GM12878 (cell line): ENCODE results near the gene HSPBP1. TPM values are rescaled to one million over a fixed set of nuclear protein-coding genes. Genes with fewer than 3 reads are reported as not detected.

Source experiments
- BCL11A ChIP-seq: IDR thresholded peaks from 2 replicates; pipeline ENCODE4 v1.6.1; 2011; ENCODE audit warnings: low read depth, low read length
- CHD2 ChIP-seq: IDR thresholded peaks from 2 replicates; pipeline ENCODE4 v1.6.1; 2011; ENCODE audit warnings: low read depth, low read length, improper control_type of control experiment, borderline replicate concordance
- CHD4 ChIP-seq: fragments of 200-600 bp; sonication (generic); IDR thresholded peaks from 2 replicates; pipeline ENCODE4 v1.6.1; 2016; ENCODE audit warnings: mild to moderate bottlenecking
- CREB1 ChIP-seq: IDR thresholded peaks from 2 replicates; pipeline ENCODE4 v1.6.1; 2012; ENCODE audit warnings: low read depth, mild to moderate bottlenecking, inconsistent platforms
- ESRRA ChIP-seq: IDR thresholded peaks from 2 replicates; pipeline ENCODE4 v1.6.1; 2012; ENCODE audit warnings: mild to moderate bottlenecking, low read length, improper control_type of control experiment
- EZH2 ChIP-seq: IDR thresholded peaks from 2 replicates; pipeline ENCODE4 v1.6.1; 2012; ENCODE audit warnings: low read depth, mild to moderate bottlenecking, control low read depth, inconsistent platforms, low read length, borderline replicate concordance; ENCODE audit not compliant: control insufficient read depth
- HDAC6 ChIP-seq: fragments of 200-600 bp; sonication (generic); IDR thresholded peaks from one replicate; pipeline ENCODE4 v1.8.0; 2017; ENCODE audit warnings: antibody characterized with exemption; ENCODE audit not compliant: unreplicated experiment
- JUNB ChIP-seq: IDR thresholded peaks from 2 replicates; pipeline ENCODE4 v1.6.1; 2016; ENCODE audit warnings: antibody characterized with exemption, mild to moderate bottlenecking
- KAT2A ChIP-seq: conservative IDR thresholded peaks from 2 replicates; pipeline ENCODE4 v1.6.1; 2011; ENCODE audit warnings: low read depth, low read length; ENCODE audit not compliant: control insufficient read depth
- MTA2 ChIP-seq: fragments of 450-650 bp; IDR thresholded peaks from 2 replicates; pipeline ENCODE4 v1.6.1; 2016; ENCODE audit warnings: low read depth, mild to moderate bottlenecking, moderate library complexity
- MTA3 ChIP-seq: IDR thresholded peaks from 2 replicates; pipeline ENCODE4 v1.6.1; 2012; ENCODE audit warnings: low read length, inconsistent platforms, borderline replicate concordance
- PAX8 ChIP-seq: fragments of 450-650 bp; IDR thresholded peaks from 2 replicates; pipeline ENCODE4 v1.6.1; 2017; ENCODE audit warnings: mild to moderate bottlenecking, moderate library complexity
- RAD51 ChIP-seq: fragments of 450-650 bp; IDR thresholded peaks from 2 replicates; pipeline ENCODE4 v1.6.1; 2016; ENCODE audit warnings: moderate library complexity, mild to moderate bottlenecking, inconsistent platforms
- RB1 ChIP-seq: fragments of 450-650 bp; formaldehyde crosslinking; IDR thresholded peaks from 2 replicates; pipeline ENCODE4 v1.6.1; 2017; ENCODE audit warnings: mild to moderate bottlenecking, borderline replicate concordance
- SUZ12 ChIP-seq: fragments of 200-600 bp; sonication (generic); IDR thresholded peaks from one replicate; pipeline ENCODE4 v1.6.1; 2018; ENCODE audit warnings: antibody characterized with exemption, mild to moderate bottlenecking; ENCODE audit not compliant: unreplicated experiment
- TAF1 ChIP-seq: IDR thresholded peaks from 2 replicates; pipeline ENCODE4 v1.6.1; 2011; ENCODE audit warnings: mild to moderate bottlenecking, low read depth, low read length, borderline replicate concordance
- ZNF622 ChIP-seq: fragments of 450-650 bp; IDR thresholded peaks from 2 replicates; pipeline ENCODE4 v1.6.1; 2017; ENCODE audit warnings: mild to moderate bottlenecking, inconsistent platforms
- polyA plus RNA-seq, 11 experiments: library from polyadenylated mRNA; depleted of rRNA in 4 of 11; unstranded in 6 of 11; stranded (reverse) in 5 of 11; fragments of >200 nt; fragmentation: Nextera tagmentation in 4 of 11; fragmentation: Illumina TruSeq in 1 of 11; extraction: Ambion mirVana in 4 of 11; extraction: Trizol in 1 of 11; gene quantifications; 1 replicate in 1 of 11; 2 replicates in 10 of 11; pipeline versions ENCODE4 v1.2.1 to v1.2.3, GENCODE V29; 2011 to 2016; ENCODE audit warnings: inconsistent platforms in 2 of 11, missing spikeins in 2 of 11, low read depth in 1 of 11
- total RNA-seq, 4 experiments: library from RNA; depleted of rRNA in 3 of 4; stranded (reverse); fragments of >200 nt in 3 of 4; fragmentation: Illumina TruSeq in 1 of 4; extraction: Trizol in 1 of 4; gene quantifications; 2 replicates each; pipeline versions ENCODE4 v1.2.1 to v1.2.3, GENCODE V29; 2013 to 2021
- TF ChIP-seq, protein P1 (sequence below): fragments of 450-650 bp; IDR thresholded peaks from 2 replicates; pipeline ENCODE4 v1.6.1; 2018; ENCODE audit warnings: borderline replicate concordance, mild to moderate bottlenecking; ENCODE audit not compliant: partially characterized antibody
- TF ChIP-seq, protein P2 (sequence below): fragments of 450-650 bp; IDR thresholded peaks from 2 replicates; pipeline ENCODE4 v1.6.1; 2017; ENCODE audit warnings: low read depth, mild to moderate bottlenecking, moderate library complexity
- TF ChIP-seq, protein P3 (sequence below): IDR thresholded peaks from 2 replicates; pipeline ENCODE4 v1.6.1; 2011; ENCODE audit warnings: borderline replicate concordance, low read depth, mild to moderate bottlenecking, moderate library complexity, mixed read lengths, low read length; ENCODE audit not compliant: insufficient read depth; ENCODE audit errors: extremely low read length
- TF ChIP-seq, protein P4 (sequence below): fragments of 450-650 bp; conservative IDR thresholded peaks from 2 replicates; pipeline ENCODE4 v1.6.1; 2017; ENCODE audit warnings: mild to moderate bottlenecking, moderate library complexity
- TF ChIP-seq, protein P5 (sequence below): IDR thresholded peaks from 2 replicates; pipeline ENCODE4 v1.6.1; 2012; ENCODE audit warnings: low read depth, low read length, improper control_type of control experiment

The HSPBP1 gene
- total and polyA plus RNA-seq, 10 of the 15 experiments (the other 5 are each of a cell fraction or from before 2014, with no cell fraction given): 0.18 to 83.3 (median 23.0) TPM

DNA sequence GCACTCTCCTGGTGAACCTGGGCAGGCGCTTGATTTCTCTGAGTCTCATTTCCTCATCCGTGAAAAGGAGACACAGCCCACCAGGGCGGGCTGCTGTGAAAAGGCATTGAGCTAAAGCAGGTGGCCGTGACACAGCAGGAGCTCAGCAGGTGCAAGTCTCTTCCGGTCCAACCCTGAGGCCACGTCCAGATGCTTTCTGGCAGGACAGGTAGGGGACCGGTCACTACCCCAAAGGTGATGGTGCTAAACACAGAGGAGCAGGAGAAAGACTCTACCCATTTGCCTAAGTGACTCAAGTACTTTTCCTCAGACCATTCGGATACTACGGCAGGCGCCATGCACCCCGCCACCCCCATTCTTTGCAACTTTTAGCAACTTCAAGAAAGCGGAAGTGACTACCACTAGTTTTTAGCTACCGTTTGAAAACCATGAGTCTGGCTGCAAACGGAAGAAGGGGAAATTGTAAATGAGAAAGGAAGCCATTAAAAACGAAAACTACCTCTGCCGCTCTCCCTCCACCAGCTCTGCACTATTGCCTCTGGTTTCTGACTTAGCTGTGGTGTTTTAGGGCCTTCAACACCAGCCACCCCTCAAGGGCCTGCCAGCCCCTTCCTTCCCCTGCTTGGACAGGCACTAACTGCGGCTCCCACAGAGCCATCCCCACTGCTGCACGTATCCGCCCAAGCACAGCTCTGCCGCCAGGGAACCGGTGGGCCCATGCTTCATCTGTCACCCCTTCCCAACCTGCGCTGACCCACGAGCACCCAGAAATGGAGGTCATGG is 25.9 kb downstream of the HSPBP1 start (continued):
- TF ChIP-seq, protein P1, sequence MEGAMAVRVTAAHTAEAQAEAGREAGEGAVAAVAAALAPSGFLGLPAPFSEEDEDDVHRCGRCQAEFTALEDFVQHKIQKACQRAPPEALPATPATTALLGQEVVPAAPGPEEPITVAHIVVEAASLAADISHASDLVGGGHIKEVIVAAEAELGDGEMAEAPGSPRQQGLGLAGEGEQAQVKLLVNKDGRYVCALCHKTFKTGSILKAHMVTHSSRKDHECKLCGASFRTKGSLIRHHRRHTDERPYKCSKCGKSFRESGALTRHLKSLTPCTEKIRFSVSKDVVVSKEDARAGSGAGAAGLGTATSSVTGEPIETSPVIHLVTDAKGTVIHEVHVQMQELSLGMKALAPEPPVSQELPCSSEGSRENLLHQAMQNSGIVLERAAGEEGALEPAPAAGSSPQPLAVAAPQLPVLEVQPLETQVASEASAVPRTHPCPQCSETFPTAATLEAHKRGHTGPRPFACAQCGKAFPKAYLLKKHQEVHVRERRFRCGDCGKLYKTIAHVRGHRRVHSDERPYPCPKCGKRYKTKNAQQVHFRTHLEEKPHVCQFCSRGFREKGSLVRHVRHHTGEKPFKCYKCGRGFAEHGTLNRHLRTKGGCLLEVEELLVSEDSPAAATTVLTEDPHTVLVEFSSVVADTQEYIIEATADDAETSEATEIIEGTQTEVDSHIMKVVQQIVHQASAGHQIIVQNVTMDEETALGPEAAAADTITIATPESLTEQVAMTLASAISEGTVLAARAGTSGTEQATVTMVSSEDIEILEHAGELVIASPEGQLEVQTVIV: peak; percentile 21
- TF ChIP-seq JUNB (peak; percentile 43; the same call in 1 of the 2 replicates), SUZ12 (no peak), CHD2 (peak; percentile 55; the same call in 1 of the 2 replicates), HDAC6 (no peak), CHD4 (no peak), BCL11A (peak; percentile 19; the same call in 1 of the 2 replicates), EZH2 (no peak), MTA3 (no peak; the same call in 1 of the 2 replicates), TAF1 (peak; percentile 43; the same call in 1 of the 2 replicates), RAD51 (no peak), CREB1 (0 out of 2 replicates have a peak, but pooled peaks have one; percentile 39), RB1 (no peak), ZNF622 (no peak), MTA2 (peak; percentile 65; the same call in 1 of the 2 replicates), KAT2A (no peak), ESRRA (no peak), PAX8 (no peak)
- TF ChIP-seq, protein P2, sequence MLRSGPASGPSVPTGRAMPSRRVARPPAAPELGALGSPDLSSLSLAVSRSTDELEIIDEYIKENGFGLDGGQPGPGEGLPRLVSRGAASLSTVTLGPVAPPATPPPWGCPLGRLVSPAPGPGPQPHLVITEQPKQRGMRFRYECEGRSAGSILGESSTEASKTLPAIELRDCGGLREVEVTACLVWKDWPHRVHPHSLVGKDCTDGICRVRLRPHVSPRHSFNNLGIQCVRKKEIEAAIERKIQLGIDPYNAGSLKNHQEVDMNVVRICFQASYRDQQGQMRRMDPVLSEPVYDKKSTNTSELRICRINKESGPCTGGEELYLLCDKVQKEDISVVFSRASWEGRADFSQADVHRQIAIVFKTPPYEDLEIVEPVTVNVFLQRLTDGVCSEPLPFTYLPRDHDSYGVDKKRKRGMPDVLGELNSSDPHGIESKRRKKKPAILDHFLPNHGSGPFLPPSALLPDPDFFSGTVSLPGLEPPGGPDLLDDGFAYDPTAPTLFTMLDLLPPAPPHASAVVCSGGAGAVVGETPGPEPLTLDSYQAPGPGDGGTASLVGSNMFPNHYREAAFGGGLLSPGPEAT: peak; percentile 58; the same call in 1 of the 2 replicates
- TF ChIP-seq, protein P3, sequence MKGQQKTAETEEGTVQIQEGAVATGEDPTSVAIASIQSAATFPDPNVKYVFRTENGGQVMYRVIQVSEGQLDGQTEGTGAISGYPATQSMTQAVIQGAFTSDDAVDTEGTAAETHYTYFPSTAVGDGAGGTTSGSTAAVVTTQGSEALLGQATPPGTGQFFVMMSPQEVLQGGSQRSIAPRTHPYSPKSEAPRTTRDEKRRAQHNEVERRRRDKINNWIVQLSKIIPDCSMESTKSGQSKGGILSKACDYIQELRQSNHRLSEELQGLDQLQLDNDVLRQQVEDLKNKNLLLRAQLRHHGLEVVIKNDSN: no peak
- TF ChIP-seq, protein P4, sequence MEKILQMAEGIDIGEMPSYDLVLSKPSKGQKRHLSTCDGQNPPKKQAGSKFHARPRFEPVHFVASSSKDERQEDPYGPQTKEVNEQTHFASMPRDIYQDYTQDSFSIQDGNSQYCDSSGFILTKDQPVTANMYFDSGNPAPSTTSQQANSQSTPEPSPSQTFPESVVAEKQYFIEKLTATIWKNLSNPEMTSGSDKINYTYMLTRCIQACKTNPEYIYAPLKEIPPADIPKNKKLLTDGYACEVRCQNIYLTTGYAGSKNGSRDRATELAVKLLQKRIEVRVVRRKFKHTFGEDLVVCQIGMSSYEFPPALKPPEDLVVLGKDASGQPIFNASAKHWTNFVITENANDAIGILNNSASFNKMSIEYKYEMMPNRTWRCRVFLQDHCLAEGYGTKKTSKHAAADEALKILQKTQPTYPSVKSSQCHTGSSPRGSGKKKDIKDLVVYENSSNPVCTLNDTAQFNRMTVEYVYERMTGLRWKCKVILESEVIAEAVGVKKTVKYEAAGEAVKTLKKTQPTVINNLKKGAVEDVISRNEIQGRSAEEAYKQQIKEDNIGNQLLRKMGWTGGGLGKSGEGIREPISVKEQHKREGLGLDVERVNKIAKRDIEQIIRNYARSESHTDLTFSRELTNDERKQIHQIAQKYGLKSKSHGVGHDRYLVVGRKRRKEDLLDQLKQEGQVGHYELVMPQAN: no peak; the same call in 1 of the 2 replicates
- TF ChIP-seq, protein P5, sequence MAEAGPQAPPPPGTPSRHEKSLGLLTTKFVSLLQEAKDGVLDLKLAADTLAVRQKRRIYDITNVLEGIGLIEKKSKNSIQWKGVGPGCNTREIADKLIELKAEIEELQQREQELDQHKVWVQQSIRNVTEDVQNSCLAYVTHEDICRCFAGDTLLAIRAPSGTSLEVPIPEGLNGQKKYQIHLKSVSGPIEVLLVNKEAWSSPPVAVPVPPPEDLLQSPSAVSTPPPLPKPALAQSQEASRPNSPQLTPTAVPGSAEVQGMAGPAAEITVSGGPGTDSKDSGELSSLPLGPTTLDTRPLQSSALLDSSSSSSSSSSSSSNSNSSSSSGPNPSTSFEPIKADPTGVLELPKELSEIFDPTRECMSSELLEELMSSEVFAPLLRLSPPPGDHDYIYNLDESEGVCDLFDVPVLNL: no peak
